Measurements from ENCODE around the gene TEX35. TPM values are rescaled to one million over a fixed set of nuclear protein-coding genes. Genes with fewer than 3 reads are reported as not detected.

TEX35 gene
- total and polyA plus RNA-seq, 7 experiments from 2014 or later, result not detected

DNA sequence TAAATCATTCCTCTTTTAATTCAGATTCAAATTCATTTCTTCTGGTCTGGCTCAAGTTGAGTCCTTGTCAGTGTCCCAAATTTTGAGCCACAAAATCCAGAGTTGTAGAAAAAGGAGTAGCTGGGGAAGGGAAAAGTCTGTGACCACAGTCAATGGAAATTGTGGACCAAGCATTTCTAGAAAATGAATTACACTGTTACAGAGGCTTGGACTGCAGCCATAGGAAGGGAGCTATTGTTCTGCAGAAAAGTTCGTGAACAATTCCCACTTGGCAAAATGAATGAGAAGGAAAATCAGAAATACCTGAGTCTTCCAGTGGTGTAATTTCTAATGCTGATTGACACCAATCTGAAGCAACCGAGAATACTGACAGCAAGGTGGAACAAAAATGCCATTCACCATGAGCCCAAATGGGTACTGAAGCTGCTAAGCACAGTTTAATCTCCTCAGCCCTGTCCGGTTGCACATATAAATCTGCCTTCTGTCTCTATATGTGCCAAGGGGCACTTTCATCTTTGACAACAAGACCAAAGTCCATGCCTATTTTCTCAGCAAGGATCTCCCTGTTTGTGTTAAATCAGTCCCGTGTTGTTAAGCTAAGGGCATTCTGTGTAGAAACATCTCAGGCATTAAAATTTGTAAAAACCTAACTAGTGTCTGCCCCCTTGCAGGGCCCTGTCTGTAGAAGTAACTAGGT lies 51.3 kb downstream of the TEX35 start:
- H3K27me3 Mint-ChIP-seq, result no peaks in the 10 kb centered on the region
- Histone ChIP-seq H3K27ac (ENCODE audit: low read depth, low read length) (no peak overlapping the region), H3K4me3 (ENCODE audit: low read length) (no peak overlapping the region), H3K27me3 (ENCODE audit: control insufficient read depth in 2 of 2, insufficient read depth in 2 of 2, low read length in 2 of 2) (no peaks in the 10 kb centered on the region), H3K9me3 (ENCODE audit: control insufficient read depth in 2 of 3, low read length in 3 of 3) (no peaks in the 10 kb centered on the region), H3K4me1 (ENCODE audit: control insufficient read depth in 2 of 2, insufficient read depth in 2 of 2, low read length in 2 of 2) (no peaks in the 10 kb centered on the region), H3K36me3 (ENCODE audit: control insufficient read depth in 2 of 3, insufficient read depth in 3 of 3, low read length in 3 of 3) (no peaks in the 10 kb centered on the region)
- no peaks in the 10 kb centered on the region for H3K4me1 Mint-ChIP-seq
- intact Hi-C loops (cut with micrococcal nuclease), result no loop called here
- peaks cover 0 to 5% (median 0%) of the 10 kb centered on the region in 11 donors for H3K9me3 Mint-ChIP-seq
- ATAC-seq, result no peak
- no peak overlapping the region for H3K27ac Mint-ChIP-seq
- H3K36me3 Mint-ChIP-seq, result no peaks in the 10 kb centered on the region
- CTCF ChIA-PET, result no interaction called here
- no peak for DNase-seq
- H3K4me3 Mint-ChIP-seq, result no peak overlapping the region
- POLR2A ChIA-PET, result no interaction called here

DNA sequence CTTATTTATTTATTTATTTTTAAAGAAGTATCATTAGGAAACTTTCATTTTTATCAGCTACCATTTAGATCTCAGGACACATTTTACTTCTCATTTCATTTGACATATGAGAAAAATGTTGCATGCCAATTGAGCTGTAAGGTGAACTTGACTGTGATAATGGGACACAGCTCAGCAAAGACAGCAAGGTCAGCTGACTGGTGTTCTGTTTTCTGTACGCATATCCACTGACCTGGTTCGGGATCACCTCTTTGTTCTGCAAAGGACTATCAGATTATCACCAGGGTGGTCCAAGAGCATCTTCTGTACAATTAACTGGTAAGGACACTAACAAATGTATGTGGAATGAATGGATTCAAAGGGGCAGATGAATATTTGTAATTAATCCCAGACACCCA lies 51.9 kb downstream of the TEX35 start:
- ChIA-PET POLR2A (no interaction called here), CTCF (no interaction called here)
- Histone ChIP-seq H3K27me3 (ENCODE audit: control insufficient read depth in 2 of 2, insufficient read depth in 2 of 2, low read length in 2 of 2) (no peaks in the 10 kb centered on the region), H3K9me3 (ENCODE audit: control insufficient read depth in 2 of 3, low read length in 3 of 3) (no peaks in the 10 kb centered on the region), H3K4me1 (ENCODE audit: control insufficient read depth in 2 of 2, insufficient read depth in 2 of 2, low read length in 2 of 2) (no peaks in the 10 kb centered on the region), H3K36me3 (ENCODE audit: control insufficient read depth in 2 of 3, insufficient read depth in 3 of 3, low read length in 3 of 3) (no peaks in the 10 kb centered on the region), H3K4me3 (ENCODE audit: low read length) (no peak overlapping the region), H3K27ac (ENCODE audit: low read depth, low read length) (no peak overlapping the region)
- Mint-ChIP-seq H3K27ac (no peak overlapping the region), H3K4me3 (no peak overlapping the region), H3K4me1 (no peaks in the 10 kb centered on the region), H3K9me3 (peaks cover 0 to 5% (median 0%) of the 10 kb centered on the region in 11 donors), H3K27me3 (no peaks in the 10 kb centered on the region), H3K36me3 (no peaks in the 10 kb centered on the region)
- ATAC-seq, result no peak
- no peak for DNase-seq
- intact Hi-C loops (cut with micrococcal nuclease), result no loop called here

DNA sequence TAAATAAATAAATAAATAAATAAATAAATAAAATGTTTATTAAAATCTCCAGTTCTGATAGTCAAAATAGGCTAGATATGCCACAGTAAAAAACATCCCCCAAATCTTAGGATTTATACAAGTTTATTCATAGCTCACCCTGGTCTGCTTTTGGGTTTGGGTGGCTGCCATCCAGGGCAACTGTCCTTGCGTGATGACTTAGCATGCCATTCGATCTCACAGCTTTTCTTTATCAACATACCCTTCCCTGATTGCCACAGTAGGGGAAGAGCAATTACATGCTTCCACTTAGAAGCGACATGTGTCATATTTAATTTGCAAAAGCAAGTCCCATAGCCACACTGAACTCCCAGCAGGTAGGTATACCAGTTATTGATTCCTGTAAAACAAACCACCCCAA lies 52.7 kb downstream of the TEX35 start:
- intact Hi-C loops (cut with micrococcal nuclease), result no loop called here
- no peaks in the 10 kb centered on the region for H3K27me3 ChIP-seq (ENCODE audit: control insufficient read depth in 2 of 2, insufficient read depth in 2 of 2, low read length in 2 of 2)
- H3K4me1 ChIP-seq (ENCODE audit: control insufficient read depth in 2 of 2, insufficient read depth in 2 of 2, low read length in 2 of 2), result no peaks in the 10 kb centered on the region
- DNase-seq, result no peak
- no peak overlapping the region for H3K27ac ChIP-seq (ENCODE audit: low read depth, low read length)
- ChIA-PET CTCF (interaction anchor here (0.8 kb wide), 1 partner anchor 352 kb away, joined by 4 read pairs; no protein-coding TSS in a partner anchor), POLR2A (no interaction called here)
- H3K9me3 ChIP-seq (ENCODE audit: control insufficient read depth in 2 of 3, low read length in 3 of 3), result no peaks in the 10 kb centered on the region
- ATAC-seq, result no peak
- H3K36me3 ChIP-seq (ENCODE audit: control insufficient read depth in 2 of 3, insufficient read depth in 3 of 3, low read length in 3 of 3), result no peaks in the 10 kb centered on the region
- no peaks in the 10 kb centered on the region for H3K27me3 Mint-ChIP-seq
- peaks cover 0 to 5% (median 0%) of the 10 kb centered on the region in 11 donors for H3K9me3 Mint-ChIP-seq
- H3K4me1 Mint-ChIP-seq, result no peaks in the 10 kb centered on the region
- H3K36me3 Mint-ChIP-seq, result no peaks in the 10 kb centered on the region
- no peak overlapping the region for H3K27ac Mint-ChIP-seq
- no peak overlapping the region for H3K4me3 ChIP-seq (ENCODE audit: low read length)
- H3K4me3 Mint-ChIP-seq, result no peak overlapping the region

DNA sequence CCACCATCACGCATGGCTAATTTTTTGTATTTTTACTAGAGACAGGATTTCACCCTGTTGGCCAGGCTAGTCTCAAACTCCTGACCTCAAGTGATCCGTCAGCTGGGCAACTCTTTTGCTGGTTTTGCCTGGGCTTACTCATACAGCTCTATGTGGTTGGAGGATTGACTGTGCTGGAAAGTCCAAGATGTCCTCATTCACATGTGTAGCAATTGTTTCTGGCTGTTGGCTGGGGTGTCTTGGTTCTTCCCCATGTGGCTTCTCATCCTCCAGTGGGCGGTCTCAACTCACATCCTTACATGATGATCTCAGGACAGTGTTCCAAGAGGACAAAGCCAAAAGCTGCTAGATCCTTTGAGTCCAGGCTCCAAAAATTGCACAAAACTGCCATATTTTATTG lies 53.3 kb downstream of the TEX35 start:
- Histone ChIP-seq H3K9me3 (ENCODE audit: control insufficient read depth in 2 of 3, low read length in 3 of 3) (no peaks in the 10 kb centered on the region), H3K4me3 (ENCODE audit: low read length) (no peak overlapping the region), H3K36me3 (ENCODE audit: control insufficient read depth in 2 of 3, insufficient read depth in 3 of 3, low read length in 3 of 3) (no peaks in the 10 kb centered on the region), H3K27me3 (ENCODE audit: control insufficient read depth in 2 of 2, insufficient read depth in 2 of 2, low read length in 2 of 2) (no peaks in the 10 kb centered on the region), H3K4me1 (ENCODE audit: control insufficient read depth in 2 of 2, insufficient read depth in 2 of 2, low read length in 2 of 2) (no peaks in the 10 kb centered on the region), H3K27ac (ENCODE audit: low read depth, low read length) (no peak overlapping the region)
- Mint-ChIP-seq H3K4me3 (no peak overlapping the region), H3K27ac (no peak overlapping the region), H3K36me3 (no peaks in the 10 kb centered on the region), H3K4me1 (no peaks in the 10 kb centered on the region), H3K27me3 (no peaks in the 10 kb centered on the region), H3K9me3 (peaks cover 0 to 5% (median 0%) of the 10 kb centered on the region in 11 donors)
- ChIA-PET POLR2A (no interaction called here), CTCF (no interaction called here)
- intact Hi-C loops (cut with micrococcal nuclease), result no loop called here
- ATAC-seq, result no peak
- DNase-seq, result no peak

DNA sequence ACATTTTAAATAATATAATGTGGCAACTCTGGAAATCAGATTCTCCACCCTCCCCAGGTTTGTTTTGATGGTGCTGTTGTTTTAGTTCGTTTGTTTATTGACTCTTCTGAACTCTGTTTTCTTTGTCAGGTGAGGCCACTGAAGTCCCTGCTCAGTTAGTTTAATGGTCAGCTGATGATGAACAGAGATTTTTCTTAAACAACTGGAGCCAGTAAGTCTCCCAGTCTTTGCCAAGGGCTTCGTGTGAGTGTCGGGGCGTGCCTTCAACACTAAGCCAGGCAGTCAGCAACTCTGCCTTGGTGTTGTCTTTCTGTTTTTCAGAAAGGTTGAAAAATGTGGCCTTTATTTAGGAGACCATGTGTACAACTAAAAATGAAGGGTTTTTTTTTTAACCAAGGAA lies 58.9 kb downstream of the TEX35 start:
- Mint-ChIP-seq H3K27ac (no peak overlapping the region), H3K4me3 (no peak overlapping the region), H3K4me1 (no peaks in the 10 kb centered on the region), H3K9me3 (no peaks in the 10 kb centered on the region), H3K36me3 (no peaks in the 10 kb centered on the region), H3K27me3 (peaks cover 0 to 8% (median 5%) of the 10 kb centered on the region in 5 donors)
- Histone ChIP-seq H3K36me3 (ENCODE audit: control insufficient read depth in 2 of 3, insufficient read depth in 3 of 3, low read length in 3 of 3) (no peaks in the 10 kb centered on the region), H3K4me3 (ENCODE audit: low read length) (no peak overlapping the region), H3K4me1 (ENCODE audit: control insufficient read depth in 2 of 2, insufficient read depth in 2 of 2, low read length in 2 of 2) (no peaks in the 10 kb centered on the region), H3K9me3 (ENCODE audit: control insufficient read depth in 2 of 3, low read length in 3 of 3) (no peaks in the 10 kb centered on the region), H3K27ac (ENCODE audit: low read depth, low read length) (no peak overlapping the region), H3K27me3 (ENCODE audit: control insufficient read depth in 2 of 2, insufficient read depth in 2 of 2, low read length in 2 of 2) (no peaks in the 10 kb centered on the region)
- no peak for ATAC-seq
- ChIA-PET POLR2A (no interaction called here), CTCF (no interaction called here)
- DNase-seq, result no peak
- intact Hi-C loops (cut with micrococcal nuclease), result loop anchor here in 1 of 2 donors (1.0 kb wide), 1 partner anchor 181 kb away; no protein-coding TSS in a partner anchor

Other genes with a start within 250 kb of the TEX35 start
- gene CLEC20A, start 16.1 kb upstream of the TEX35 start, total RNA-seq, result not detected
- not detected for gene CLEC20A, start 16.1 kb upstream of the TEX35 start, polyA plus RNA-seq
- 10 to 100 TPM in 4 of 5 experiments, 1 to 10 TPM in 1; 3.7 to 22.3 (median 18.2) TPM for gene RALGPS2, start 212.1 kb downstream of the TEX35 start, total RNA-seq
- 1 to 10 TPM; 7.7 to 9.3 TPM for gene RALGPS2, start 212.1 kb downstream of the TEX35 start, polyA plus RNA-seq